GM19023 (cell line): Measurements from ENCODE around the gene ABCB9.

ENCODE experiments used
- ATAC-seq: cut with Tn5 transposase; IDR thresholded peaks from one replicate; pipeline ENCODE4 v1.9.1; 2021; ENCODE audit warnings: mild to moderate bottlenecking, moderate library complexity; ENCODE audit not compliant: unreplicated experiment

ABCB9 gene

DNA sequence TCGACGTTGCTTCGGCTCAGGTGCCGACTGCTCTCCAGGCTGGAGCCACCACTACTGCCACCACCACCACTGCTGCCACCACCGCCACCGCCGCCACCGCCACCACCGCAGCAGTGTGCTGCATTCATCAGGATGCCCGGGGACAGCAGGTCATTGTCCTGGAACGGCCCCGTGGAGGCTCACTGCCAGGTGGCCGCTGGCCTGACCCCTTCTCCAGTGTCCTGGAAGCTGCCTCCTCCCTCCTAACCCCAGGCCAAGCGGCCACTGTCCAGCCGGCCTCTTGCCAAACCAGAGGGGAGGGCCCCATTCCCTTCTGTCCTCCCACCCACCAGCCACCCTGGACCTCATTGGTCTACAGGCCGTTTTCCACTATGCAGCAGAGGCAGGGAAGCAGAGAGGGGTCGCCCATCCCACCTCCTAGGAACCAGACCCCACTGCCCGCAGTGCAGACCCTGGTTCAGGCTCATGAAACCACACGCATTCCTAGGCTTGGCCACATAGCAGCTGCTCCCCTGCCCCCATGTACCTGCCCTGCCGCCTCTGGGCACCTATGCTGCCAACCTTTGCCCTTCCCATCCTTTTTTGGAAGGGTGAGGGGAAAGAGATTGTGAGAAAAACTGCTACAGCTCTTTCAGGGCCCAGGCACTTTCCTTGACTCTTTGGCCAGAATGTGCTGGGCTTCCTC lies 29.4 kb upstream of the ABCB9 start:
- no peak for ATAC-seq

DNA sequence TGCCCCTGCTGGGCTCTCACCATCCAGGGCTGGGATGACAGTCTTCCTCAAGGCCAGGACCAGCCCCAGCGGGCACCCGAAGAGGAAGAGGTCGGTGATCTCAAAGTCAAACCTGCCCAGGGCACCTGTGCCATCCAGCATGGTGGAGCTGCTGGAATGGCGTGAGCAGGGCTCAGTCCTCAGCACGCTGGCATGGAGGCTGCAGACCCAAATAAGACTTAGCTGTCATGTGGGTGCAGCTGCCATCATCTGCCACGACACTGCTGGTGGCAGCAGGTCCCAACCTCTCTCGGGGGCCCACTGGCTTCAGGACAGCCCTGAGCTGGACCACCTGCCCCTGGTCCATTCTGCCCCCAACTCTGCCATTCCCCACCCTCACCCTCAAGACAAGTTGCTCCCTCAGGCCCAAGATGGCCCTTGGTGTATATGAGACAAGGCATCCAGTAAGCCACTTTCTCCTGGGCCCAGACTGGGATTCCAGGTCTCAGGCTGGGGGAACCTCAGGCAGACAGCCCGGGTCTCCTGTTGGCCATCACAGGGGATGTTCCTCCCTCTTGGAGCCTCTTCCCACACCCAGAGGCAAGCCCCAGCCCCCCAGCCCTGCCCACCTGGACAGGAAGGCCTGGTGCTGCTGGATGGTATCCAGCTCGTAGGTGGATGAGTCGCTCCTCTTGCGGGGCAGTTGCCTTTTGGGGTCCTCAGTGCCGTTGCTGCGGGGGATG lies 28.7 kb upstream of the ABCB9 start:
- no peak for ATAC-seq

DNA sequence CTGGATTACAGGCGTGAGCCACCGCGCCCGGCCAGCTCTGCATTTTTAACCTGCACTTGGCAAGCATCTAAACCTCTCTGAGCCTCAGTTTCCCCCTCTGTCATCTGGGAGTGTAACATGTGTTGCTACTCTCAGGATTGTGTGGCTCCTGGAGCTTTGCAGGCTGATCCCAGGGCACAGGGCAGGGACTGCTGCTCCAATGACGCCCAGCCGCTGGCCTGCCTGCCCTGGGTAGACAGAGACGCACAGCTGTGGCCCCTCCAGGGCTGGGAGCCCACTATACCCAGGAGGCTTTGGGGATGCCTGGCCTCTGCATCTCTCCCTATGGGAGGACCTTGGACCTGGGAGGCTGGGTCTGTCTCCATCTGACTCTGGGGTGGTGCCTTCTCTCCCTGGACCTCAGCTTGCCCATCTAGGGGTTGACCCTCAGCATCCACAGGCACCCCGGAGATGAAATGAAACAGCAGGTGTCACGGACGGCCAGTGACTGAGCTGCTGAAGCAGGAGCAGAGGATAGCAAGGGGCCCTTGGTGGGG lies 27.9 kb upstream of the ABCB9 start:
- no peak for ATAC-seq

DNA sequence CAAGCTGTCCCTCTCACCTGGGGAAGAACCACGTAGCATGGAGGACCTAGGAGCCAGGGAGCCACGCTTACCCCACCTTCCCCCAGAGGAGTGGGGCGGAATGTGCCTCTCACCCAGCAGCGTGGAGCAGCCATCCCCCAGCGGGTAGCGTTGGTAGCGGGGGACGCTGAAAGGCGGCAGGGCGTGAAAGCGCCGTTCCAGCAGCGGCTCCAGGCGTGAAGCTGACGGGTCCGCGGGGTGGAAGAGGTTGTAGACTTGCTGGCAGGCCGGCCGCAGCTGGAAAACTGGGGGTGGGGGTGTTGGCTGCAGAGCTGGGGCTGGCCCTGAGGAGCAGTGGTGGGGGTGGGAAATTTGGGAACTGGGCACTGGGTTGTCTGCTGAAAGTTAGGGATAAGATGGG lies 26.1 kb upstream of the ABCB9 start:
- no peak for ATAC-seq

DNA sequence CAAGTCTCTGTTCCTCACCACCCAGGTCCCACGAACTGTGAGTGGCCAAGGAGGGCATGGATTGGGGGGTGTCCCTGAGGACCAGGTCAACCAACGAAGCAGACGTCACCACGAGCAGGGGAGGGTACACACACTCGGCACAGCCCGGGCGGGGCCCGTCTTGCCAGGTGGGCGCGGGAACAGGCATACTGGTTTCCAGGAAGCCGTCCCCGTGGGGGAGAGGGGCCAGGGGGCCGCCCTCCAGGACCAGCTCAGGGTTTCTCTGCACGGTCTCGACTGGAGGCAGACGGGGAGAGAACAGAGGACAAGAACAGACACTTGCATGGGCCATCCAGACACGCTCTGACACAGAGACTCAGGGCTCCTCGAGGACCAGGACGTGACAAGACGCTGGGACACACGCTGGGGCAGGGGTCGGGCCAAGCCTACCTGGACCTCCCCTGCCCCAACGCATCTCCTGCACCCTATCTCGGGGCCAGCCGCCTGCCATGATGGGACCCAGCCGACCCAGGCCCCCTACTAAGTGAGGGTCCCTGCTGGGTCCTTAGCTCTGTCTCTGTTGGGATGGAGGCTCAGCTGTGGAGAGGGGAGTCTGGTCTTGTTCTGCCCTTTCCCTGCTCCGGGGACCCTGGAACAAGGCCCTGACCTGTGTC lies 25.5 kb upstream of the ABCB9 start:
- no peak for ATAC-seq

DNA sequence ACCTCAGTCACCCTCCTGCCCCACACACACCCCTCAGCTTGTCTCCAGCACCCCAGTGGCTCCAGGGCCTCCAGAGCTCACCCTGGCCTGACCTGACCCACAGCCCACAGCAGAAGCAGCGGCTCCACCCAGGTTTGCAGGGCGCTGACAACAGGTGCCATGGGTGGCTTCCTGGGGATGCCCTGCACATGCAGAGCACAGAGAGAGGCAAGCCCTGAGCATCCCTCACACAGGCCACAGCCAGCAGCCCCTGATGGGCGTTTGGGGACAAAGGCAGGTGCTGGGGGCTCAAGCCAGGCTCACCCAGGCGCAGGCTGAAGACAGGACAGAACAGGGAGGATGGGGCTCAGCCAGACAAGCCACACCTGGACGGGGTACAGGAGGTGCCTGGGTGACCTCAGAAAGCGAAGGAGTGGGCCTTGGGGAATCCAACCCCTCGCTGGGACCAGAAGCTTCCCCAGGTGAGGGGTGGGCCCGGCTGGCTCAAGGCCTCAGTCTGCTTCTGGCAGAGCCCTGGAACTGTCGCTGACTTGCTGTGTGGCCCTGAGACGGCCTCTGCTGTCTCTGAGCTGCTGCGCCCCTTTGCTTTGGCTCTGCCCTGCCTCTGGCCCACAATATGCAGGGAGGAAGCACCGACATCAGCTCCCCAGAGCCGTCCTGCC lies 24.8 kb upstream of the ABCB9 start:
- no peak for ATAC-seq

DNA sequence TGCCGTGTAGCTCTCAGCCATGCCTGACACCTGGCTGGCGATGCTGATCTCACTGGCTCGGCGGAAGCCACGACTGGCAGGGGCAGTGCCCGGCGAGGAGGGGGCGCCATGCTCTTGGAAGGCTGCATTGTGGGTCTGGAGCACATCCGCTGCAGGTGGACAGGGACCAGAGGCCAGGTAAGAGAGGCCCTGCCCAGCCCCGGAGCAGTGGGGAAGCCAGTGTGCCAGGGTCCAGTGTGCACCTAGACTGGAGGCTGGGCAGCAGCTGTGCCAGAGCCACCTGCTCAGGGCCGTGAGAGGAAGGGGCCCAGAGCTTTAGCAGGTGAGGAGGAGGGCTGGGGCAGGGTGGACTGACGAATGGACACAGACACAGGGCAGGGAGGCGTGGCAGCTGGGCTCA lies 24.3 kb upstream of the ABCB9 start:
- no peak for ATAC-seq

DNA sequence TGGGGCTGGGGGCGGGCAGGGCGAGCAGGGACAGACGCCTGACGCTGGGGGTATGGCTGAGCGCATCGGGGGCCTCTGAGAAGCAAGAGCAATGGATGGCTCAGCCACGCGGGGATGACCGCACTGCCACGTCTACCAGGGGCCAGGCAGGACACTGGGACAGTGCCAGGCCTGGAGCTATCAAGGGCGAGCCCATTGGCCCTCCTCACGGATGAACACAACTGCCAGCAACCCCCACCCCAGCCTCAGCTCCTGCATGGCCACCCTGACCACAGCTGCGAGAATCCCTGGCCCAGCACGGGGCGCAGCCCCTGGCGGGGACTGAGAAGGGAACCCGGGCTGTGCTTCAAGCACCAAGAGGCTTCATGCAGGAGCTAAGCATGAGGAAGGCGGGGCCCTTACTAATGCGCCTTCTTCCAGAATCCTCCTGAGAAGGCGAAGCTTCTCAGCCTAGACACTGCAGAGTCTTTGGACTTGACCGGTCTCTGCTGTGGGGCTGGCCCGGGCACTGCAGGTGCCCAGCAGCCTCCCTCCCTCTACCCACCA lies 23.7 kb upstream of the ABCB9 start:
- ATAC-seq, result no peak

DNA sequence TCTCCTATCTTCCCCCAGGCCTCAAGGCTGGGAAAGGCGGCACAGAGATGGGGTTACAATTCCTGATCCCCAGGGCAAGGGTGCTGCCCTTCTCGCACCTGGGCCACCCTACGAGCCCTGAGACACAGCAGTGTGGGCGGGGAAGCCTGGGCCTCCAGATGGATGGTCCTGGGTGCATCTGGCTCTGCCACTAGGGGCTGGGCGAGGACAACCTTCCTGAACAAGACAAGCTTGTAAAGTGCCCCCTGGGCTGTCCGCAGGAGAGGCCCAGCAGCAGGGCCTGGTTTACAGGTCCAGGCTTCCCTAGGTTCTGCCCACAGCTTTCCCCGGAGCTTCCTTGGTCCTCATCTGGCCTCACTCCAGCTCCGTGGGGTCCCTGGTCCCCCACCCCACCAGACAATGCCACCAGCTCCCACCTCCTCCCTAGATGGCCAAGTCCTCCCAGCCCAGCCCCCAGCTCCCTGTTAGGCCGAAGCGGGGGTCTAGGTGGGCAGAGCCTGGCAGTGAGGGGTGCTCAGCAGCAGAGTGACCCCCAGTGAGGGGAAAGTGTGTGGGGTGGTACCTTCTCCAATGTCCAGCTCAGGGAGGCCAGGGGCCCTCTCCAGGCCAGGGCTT lies 23.1 kb upstream of the ABCB9 start:
- ATAC-seq, result no peak

DNA sequence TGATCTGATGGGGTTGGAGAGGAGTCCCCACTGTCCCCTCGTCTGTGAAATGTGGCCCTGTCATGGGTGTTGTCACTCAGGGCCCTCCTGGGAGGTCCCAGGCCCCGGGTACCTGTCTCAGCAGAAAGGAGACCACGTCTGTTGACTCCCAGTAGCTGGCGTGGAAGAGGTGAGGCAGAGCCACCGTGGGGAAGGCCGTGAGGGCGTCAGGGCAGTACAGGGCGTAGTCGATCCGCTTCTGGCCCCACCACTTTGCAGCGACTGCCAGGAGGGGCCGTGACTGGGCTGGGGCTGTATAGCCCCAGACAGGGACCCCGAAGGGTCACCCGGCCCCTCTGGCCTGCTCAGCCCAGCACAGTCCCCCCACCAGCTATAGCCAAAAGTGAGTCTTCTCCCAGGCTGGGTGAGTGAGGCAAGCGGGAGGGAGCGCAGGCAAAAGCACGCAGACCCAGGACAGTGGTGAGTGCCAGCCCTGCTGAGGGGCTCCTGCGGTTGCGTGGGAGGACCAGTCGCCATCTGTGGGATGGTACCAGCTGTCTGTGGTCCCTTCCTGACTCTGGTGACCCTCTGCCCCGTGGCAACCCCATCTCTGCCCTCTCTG lies 22.4 kb upstream of the ABCB9 start:
- ATAC-seq, result no peak

DNA sequence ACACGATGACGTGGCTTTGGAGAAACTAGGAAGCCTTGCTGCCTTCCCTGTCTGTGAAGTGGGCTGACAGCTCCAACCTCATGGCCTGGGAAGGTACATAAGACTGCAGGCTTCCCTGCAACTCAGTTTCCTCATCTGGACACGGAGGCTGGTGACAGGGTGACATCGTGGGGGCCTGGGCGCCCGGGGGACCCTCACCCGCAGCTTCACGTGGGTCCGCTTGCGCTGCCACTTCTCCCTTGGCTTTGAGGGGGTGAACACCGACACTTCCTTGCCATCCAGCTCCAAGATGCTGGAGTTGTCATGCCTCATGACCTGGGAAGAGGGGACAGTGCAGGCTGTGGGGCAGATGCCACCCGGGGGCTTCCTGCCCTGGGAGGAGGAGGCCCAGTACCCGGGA lies 21.8 kb upstream of the ABCB9 start:
- no peak for ATAC-seq

DNA sequence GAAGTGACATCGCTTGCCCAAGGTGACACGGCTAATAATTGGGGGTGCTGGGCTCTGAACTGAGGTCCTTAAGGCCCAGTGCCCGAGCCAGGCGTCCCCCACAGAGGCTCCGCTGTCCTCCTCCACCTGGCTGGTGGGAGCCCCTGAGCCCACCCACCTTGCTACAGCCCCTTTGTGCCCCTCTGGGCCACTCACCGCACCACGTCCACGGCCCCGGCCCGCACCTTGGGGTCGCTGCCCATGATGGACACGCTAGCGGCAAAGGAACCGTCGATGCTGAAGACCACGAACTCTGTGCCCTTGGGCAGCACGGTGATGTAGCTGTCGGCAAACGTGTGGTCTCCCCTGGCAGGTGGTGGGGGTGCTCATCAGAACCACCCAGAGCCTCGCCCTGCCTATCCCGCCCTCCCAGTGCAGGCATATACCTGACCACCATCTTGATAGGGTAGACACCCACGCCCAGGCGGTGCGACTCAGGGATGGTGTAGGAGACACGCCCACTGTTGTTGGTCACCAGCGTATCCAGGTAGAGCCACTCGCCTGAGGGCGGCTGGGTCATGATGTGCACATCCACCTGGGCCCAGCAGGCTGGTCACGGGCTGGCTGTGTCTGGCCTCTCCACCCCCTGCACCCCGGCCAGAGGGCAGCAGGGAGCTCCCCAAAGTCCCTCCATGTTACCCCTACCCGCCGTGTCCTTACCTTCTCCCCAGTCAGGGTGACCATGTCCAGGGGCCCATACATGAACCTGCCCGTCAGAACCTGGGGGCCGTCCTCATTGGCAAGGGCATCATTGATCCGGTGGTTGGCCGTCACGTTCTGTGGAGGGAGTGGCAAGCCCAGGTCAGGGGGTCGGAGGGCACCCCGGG lies 21.1 kb upstream of the ABCB9 start:
- ATAC-seq, result no peak

DNA sequence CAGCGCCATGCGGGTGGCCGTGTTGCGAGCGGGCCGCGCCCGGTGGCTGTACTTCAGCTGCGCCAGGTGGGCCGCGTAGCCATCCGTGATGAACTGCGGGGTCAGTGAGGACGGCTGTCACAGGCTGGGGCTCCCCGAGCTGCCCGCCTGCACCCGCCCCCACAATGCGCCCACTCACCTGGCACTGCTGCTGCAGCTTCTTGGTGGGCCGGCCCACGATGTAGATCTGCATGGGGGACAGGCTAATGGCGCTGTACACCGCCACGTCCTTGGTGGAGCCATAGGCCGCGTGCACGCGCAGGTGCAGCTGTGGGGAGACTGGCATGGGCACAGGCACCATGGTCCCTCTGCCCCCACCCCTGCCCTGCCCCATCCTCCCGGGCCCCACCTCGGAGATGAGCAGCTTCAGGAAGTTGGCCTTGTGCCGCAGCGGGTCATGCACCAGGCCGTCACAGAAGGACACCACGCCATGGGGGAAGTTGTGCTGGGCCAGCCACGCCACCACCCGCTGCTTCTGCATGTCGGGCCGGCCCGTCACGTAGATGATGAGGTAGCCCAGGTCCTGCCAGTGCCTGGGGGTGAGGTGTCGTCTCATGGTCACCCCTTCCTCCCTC lies 20.1 kb upstream of the ABCB9 start:
- ATAC-seq, result no peak

DNA sequence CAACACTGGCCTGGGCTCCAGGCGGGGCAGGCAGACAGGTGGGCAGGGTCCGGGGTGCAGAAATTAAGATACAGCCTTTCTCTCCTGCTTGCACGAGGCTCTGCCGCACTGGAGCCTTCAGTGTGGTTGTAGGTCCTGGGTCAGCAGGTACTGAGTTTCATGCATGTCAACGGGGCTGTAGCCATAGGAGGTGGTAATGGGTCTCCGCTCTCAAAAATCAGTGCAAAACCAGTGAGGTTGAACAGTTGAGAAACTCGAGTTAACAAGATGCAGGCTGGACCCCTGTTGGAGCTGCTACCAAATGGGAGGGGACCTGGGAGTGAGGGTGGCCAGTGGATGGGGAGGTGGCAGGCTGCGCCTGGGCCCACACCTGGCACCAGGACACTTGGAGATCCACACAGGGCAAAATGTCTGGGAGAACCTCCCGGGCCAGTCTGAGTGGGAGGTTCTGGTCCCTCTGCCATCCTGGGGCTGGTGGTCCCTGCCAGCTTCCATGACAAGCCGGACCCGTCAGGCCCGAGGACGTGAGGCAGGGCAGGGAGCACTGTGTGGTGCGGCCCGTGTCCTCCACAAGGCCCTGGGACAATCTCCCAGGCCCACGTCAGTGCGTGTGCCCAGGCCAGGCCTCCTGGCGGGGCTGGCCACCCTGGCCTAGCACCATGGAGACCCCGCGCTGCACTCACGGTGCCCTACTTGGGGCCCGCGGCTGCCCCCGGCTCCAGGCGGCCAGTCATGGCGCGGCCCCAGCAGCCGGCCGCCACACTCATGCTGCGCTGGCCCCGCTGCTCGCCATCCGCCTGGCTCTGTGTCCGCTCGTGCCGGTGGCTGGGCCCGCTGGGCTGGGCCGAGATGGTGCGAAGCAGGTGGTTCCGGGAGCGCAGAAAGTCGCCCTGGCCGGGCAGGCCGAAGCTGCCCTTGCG lies 19.3 kb upstream of the ABCB9 start:
- ATAC-seq, result no peak

DNA sequence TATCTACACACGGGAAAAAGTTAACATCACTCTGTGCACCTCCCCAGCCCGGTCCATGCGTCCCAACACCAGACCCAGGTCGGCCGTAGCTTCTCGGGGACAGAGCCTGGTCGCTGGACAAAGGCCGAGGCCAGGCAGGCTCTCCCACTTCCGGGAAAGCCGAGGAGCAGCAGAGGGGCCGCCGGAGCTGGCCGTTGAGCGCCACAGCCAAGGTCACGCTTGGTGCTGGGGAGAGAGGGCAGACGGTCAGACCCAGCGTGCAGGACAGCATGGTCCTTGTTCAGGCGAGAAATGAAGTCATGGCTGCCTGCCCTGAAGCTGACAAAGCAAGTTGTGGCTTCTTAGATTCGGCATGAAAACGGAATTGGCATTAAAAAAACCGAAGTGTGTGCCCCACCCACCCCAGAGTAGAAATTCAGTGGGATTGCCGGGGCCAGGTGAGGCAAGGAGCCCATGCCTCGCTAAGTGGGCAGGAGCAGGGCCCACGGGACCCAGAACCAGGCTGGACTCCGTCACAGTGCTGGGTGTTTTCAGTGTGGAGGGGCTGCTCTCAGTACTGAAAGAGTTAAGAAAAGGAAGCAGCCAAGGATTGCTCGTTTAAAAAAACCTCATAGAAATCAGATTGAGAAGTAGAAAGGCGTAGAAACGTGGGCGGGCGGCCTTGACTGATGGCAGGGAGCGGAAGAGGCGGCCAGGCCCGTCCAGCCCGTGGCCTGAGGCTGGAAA lies 18.5 kb upstream of the ABCB9 start:
- ATAC-seq, result no peak

DNA sequence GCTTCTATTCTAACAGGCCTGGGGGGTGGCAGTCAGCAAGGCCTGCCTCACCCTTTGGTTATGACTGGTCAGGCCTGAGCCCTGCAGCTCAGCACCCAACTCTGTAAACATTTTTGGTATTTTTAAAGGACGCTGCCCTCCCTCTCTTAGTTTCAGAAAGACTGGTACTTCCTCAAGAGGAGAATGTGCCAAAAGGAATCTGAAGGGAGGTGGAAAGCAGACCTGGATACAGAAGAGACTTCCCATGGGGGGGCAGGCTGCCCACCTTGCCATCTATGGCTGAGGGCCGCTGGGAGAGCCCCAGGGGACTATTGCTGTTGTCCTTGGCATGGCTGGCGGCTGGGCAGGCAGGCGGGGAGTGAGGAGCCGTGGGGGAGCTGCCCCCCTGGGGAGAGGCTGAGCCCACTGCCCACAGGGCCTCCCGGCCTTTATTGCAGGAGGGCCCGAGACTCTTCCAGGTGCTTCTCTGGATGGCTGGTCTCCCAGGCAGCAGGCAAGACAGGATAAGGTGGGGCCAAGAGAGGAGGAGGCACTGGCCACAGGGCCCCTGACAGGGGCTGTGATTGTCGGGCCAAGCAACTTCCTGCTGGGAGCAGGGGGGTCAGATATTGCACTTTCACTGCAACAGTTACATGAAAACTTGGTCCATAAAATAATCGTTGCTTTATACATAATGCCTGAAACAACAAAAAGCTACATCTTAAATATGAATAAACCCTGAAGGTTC lies 17.7 kb upstream of the ABCB9 start:
- no peak for ATAC-seq
